Suprapubic skin (tissue), 4 donors: ENCODE results near the gene PDE6C.

Source experiments
- CTCF ChIP-seq, 2 donors: fragments of 200-600 bp in 1 of 2; fragments of 450-650 bp in 1 of 2; sonication (generic) in 1 of 2; IDR thresholded peaks; one replicate each; pipeline ENCODE4 v1.5.1; 2016 to 2019; ENCODE audit warnings: antibody characterized with exemption in 2 of 2, mild to moderate bottlenecking in 1 of 2, moderate library complexity in 1 of 2
- POLR2A ChIP-seq, 2 donors: fragments of 450-650 bp; IDR thresholded peaks; one replicate each; pipeline ENCODE4 v1.6.1; 2017; ENCODE audit warnings: antibody characterized with exemption in 2 of 2, mild to moderate bottlenecking in 2 of 2, moderate library complexity in 2 of 2
- POLR2AphosphoS5 ChIP-seq, 3 donors: sonication (generic); formaldehyde crosslinking; IDR thresholded peaks; one replicate each; pipeline ENCODE4 v1.6.1; 2017; ENCODE audit warnings: antibody characterized with exemption in 3 of 3

- TF ChIP-seq CTCF (IDR thresholded peaks at IDR 0.05) (no peak), POLR2A (IDR thresholded peaks at IDR 0.05) (no peak), POLR2AphosphoS5 (IDR thresholded peaks at IDR 0.05) (no peak)
Observed at GRCh38 chr10:93715345-93715744, 103.0 kb downstream of the PDE6C start.
